GM06990 (cell line): ENCODE results near the gene MLF2.
A peak's percentile ranks its signal among the peaks of the same experiment; 100 is the strongest.

ENCODE experiments used
- DNase-seq: peaks from one replicate; pipeline ENCODE4 v3.0.0-alpha.2; 2011; ENCODE audit not compliant: insufficient read length; ENCODE audit errors: extremely low read depth
- H3K27me3 ChIP-seq: replicated peaks from 2 replicates; pipeline ENCODE4 v1.6.0; 2011; ENCODE audit warnings: low read length; ENCODE audit not compliant: control insufficient read depth, insufficient read depth
- H3K36me3 ChIP-seq: 2 replicates; pipeline ENCODE4 v1.5.1; 2011; ENCODE audit warnings: low read length; ENCODE audit not compliant: control insufficient read depth, insufficient read depth
- H3K4me3 ChIP-seq: replicated peaks from 2 replicates; pipeline ENCODE4 v1.5.1; 2011; ENCODE audit warnings: low read depth, mild to moderate bottlenecking, control low read depth, low read length
- TF ChIP-seq, protein P1 (sequence below): IDR thresholded peaks from 2 replicates; pipeline ENCODE4 v1.5.1; 2011; ENCODE audit warnings: low read length, control low read depth, mild to moderate bottlenecking, inconsistent platforms; ENCODE audit not compliant: insufficient read depth, poor library complexity, severe bottlenecking

MLF2 gene

DNA sequence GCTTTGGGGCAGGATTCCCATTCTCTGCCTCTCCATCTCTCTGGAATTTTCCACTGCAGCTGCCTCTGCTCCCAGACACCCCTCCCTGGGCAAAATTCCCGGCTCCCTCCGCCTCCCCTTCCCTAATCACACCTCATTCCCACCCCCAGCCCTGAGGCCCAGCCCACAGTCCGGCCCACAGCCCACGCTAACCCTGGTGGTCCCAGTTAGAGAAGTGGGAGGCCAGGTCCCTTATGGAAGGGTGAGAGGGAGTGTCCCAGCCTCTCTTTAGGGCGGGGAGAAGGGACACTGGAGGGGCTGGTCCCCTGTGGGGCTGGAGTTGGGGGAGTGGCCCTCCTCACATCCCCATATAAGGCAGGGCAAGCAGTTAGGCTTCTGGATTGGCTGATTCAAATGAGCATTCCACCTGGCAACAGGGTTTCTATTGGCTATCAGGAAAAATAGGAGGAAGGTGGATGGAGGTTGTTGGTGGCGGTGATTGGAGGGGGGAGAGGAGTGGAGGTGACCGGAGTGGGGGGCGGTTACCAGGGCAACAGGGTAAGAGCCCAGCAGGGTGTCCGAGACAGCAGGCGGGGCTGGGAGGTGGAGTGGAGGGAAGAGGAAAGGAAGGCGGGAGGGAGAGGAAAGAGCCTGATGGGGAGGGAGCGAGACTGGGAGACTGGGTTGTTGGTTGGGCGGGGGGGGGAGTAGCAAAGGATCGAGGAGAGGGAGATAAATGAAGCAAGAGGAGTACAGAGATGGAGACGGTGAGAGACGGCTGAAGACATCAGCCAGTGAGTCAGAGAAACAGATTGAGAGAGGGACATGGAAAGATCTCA is 11.3 kb upstream of the MLF2 start:
- no peaks in the 10 kb centered on the region for H3K27me3 ChIP-seq
- peak; percentile 84 for DNase-seq
- no peaks in the 10 kb centered on the region for H3K36me3 ChIP-seq
- peak overlapping the region; percentile 46 for H3K4me3 ChIP-seq
- TF ChIP-seq, protein P1, sequence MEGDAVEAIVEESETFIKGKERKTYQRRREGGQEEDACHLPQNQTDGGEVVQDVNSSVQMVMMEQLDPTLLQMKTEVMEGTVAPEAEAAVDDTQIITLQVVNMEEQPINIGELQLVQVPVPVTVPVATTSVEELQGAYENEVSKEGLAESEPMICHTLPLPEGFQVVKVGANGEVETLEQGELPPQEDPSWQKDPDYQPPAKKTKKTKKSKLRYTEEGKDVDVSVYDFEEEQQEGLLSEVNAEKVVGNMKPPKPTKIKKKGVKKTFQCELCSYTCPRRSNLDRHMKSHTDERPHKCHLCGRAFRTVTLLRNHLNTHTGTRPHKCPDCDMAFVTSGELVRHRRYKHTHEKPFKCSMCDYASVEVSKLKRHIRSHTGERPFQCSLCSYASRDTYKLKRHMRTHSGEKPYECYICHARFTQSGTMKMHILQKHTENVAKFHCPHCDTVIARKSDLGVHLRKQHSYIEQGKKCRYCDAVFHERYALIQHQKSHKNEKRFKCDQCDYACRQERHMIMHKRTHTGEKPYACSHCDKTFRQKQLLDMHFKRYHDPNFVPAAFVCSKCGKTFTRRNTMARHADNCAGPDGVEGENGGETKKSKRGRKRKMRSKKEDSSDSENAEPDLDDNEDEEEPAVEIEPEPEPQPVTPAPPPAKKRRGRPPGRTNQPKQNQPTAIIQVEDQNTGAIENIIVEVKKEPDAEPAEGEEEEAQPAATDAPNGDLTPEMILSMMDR, result no peak

DNA sequence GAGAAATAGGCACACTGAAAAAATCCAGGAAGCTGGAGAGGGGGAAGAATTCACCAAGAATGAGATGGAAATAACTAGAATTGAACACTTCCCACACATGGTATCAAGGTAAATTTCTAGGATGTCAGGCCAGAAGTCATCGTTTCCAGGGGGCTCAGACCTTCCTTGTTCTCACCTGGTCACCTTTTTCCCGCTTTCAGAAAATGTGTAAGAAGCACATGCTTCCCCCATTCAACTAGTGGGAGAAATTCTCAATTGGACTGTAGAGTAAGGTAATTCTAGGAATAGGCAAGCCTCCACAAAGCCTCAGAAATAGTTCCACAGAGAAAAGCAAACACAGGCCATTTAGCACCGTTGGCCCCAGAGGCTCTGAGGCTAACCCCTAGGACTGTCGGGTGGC is 10.4 kb upstream of the MLF2 start:
- Histone ChIP-seq H3K27me3 (no peaks in the 10 kb centered on the region), H3K36me3 (no peaks in the 10 kb centered on the region), H3K4me3 (no peak overlapping the region)
- TF ChIP-seq, protein P1, result no peak
- no peak for DNase-seq

GRCh38 chr12:6759741-6760140 is 6.8 kb upstream of the MLF2 start:
- Histone ChIP-seq H3K4me3 (no peak overlapping the region), H3K27me3 (no peaks in the 10 kb centered on the region), H3K36me3 (no peaks in the 10 kb centered on the region)
- TF ChIP-seq, protein P1, result no peak
- no peak for DNase-seq

DNA sequence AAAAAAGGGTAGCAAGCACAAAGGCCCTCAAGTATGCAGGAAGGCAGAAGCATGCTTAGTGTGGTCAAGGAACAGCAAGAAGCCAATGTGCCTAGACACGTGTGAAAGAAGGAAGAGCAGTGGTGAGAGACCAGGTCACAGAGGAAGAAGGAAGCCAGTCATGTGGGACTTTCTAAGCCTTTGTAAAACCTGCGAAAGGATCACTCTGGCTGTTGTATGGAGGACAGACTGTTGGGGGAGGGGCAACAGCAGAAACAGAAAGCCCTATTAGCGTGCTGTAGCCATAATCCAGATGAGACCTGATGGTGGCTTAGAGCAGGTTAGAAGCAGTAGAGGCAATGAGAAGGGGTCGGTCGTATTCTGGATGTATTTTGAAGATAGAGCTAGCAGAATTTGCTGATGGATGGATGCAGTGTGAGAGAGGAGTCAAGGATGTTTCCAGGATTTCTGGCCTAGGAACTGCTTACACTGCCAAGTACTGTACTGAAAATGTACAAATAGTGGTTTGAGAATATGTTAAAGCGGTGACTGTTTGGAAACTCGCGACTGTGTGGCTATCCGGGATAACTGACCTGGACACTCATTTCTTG is 5.7 kb upstream of the MLF2 start:
- TF ChIP-seq, protein P1, result no peak
- H3K4me3 ChIP-seq, result no peak overlapping the region
- DNase-seq, result no peak
- H3K27me3 ChIP-seq, result no peaks in the 10 kb centered on the region
- H3K36me3 ChIP-seq, result no peaks in the 10 kb centered on the region

DNA sequence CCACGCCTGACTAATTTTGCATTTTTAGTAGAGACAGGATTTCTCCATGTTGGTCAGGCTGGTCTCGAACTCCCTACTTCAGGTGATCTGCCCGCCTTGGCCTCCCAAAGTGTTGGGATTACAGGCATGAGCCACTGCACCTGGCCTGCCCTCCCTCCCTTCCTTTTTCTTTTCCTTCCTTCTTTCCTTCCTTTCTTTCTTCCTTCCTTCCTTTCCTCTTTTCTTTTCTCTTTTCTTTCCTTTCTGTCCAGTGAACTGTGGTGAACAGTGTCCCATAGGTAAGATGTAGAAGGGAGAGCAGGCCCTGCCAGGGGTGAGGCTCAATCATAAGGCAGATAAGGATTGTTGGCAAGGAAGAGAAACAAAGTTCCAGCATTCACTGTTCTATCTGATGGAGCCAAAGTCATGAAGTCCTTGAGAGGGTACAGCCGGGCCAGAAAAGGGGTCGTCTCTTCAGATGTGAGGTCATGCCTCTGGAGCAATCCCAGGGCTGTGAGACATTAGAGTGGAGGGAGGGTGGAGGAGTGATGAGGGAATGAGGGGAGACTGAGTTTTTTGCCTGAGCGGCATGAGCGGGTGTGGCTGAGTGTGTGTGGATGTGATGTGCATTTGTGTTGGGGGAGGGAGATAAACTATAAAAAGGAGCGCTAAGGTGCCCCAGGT is 4.2 kb upstream of the MLF2 start:
- Histone ChIP-seq H3K36me3 (no peaks in the 10 kb centered on the region), H3K4me3 (no peak overlapping the region), H3K27me3 (no peaks in the 10 kb centered on the region)
- TF ChIP-seq, protein P1, result no peak
- no peak for DNase-seq
